Mesothelial cell of epicardium (in vitro differentiated cells): ENCODE results near the gene SEC61G. TPM values are rescaled to one million over a fixed set of nuclear protein-coding genes. Genes with fewer than 3 reads are reported as not detected.

Source experiments
- DNase-seq, 2 experiments: peaks; one replicate each; pipeline ENCODE4 v3.0.0; 2021; ENCODE audit warnings: low spot score in 2 of 2; ENCODE audit not compliant: unreplicated experiment in 2 of 2
- H3K27ac Mint-ChIP-seq: 2 replicates; pipeline ENCODE4 v1.8.0; 2021; ENCODE audit warnings: mixed read lengths
- H3K27me3 Mint-ChIP-seq: 2 replicates; pipeline ENCODE4 v1.8.0; 2021; ENCODE audit warnings: low read depth, mixed read lengths
- H3K36me3 Mint-ChIP-seq: 2 replicates; pipeline ENCODE4 v1.8.0; 2021; ENCODE audit warnings: mixed read lengths
- H3K4me1 Mint-ChIP-seq: 2 replicates; pipeline ENCODE4 v1.8.0; 2021; ENCODE audit warnings: mixed read lengths
- H3K4me3 Mint-ChIP-seq: 2 replicates; pipeline ENCODE4 v1.8.0; 2021; ENCODE audit warnings: mild to moderate bottlenecking, moderate library complexity, mixed read lengths
- H3K9me3 Mint-ChIP-seq: 2 replicates; pipeline ENCODE4 v1.8.0; 2021; ENCODE audit warnings: mixed read lengths
- CTCF ChIP-seq: fragments of 200-600 bp; sonication (generic); IDR thresholded peaks from one replicate; pipeline ENCODE4 v1.5.0; 2021; ENCODE audit warnings: antibody characterized with exemption; ENCODE audit not compliant: unreplicated experiment
- total RNA-seq: library from RNA; stranded (reverse); gene quantifications from 3 replicates; pipeline ENCODE4 v1.2.1, GENCODE V29; 2021

SEC61G gene
- total RNA-seq, 1 donor from 2014 or later, result 106 TPM

DNA sequence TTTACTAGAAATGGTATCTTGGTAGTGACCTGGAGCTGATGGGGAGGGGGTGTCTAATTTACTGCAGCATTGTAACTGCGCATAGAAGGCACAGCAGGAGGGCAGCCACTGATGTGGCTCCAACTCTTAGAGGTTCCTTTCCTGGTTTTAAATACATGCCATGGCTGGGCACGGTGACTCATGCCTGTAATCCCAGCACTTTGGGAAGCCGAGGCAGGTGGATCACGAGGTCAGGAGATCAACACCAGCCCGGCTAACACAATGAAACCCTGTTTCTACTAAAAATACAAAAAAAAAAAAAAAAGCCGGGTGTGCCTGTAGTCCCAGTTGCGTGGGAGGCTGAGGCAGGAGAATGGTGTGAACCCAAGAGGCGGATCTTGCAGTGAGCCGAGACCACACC lies 19.2 kb upstream of the SEC61G start:
- Mint-ChIP-seq H3K4me1 (no peaks in the 10 kb centered on the region), H3K9me3 (peaks cover 7% of the 10 kb centered on the region), H3K27ac (no peak overlapping the region), H3K4me3 (no peak overlapping the region), H3K36me3 (no peaks in the 10 kb centered on the region), H3K27me3 (peaks cover 6% of the 10 kb centered on the region)
- DNase-seq, result no peak
- TF ChIP-seq CTCF, result no peak

DNA sequence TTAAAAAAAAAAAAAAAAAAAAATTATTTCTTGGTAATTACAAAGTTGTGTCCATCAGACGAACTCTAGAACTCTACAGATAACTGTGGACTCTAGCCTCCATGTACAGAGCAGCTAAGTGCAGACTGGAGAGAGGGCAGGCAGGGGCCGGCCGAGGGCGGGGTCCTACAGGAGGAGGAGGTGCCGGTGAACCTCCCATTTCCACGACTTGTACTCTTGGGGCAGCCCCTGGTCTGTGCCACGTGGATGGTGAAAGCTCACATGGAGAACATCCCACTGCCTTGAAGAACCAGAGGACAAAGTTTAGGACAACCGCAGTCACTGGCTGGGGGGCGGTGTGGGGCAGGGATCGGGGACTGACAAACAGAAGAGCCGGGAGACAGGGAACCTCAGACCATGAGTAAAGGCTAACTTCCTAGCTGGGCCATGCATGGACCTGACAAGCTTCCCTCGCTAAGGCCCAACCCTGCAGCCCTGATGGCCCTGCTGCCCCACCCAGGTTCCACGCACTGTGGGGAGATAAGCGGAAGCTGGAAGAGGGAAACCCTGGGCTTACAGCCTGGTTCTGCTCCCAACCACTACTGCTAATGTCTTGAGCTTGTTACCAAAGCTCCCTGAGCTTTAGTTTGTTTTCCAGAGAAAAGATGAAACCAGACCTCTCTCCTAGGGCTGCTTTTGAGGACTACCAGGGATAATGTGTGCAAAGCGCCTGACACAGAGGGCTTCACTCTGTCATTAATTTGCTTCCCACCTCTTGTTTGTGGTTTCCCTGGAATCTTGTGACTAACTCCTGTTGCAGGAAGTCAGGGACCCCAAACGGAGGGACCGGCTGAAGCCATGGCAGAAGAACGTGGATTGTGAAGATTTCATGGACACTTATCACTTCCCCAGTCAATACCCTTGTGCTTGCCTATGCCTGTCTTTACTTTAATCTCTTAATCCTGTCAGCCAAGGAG lies 16.1 kb upstream of the SEC61G start:
- peaks cover 16% of the 10 kb centered on the region for H3K27me3 Mint-ChIP-seq

GRCh38 chr7:54773472-54774399 lies 14.7 kb upstream of the SEC61G start:
- Mint-ChIP-seq H3K9me3 (peaks cover 7% of the 10 kb centered on the region), H3K4me1 (no peaks in the 10 kb centered on the region), H3K36me3 (no peaks in the 10 kb centered on the region), H3K27ac (peak overlapping the region; percentile 69), H3K27me3 (peaks cover 29% of the 10 kb centered on the region), H3K4me3 (peak overlapping the region; percentile 67)
- TF ChIP-seq CTCF, result peak; percentile 79
- DNase-seq, result peak; percentile 58 to 82

More for the DNA sequence above, 16.1 kb upstream of the SEC61G start:
- Mint-ChIP-seq H3K4me3 (no peak overlapping the region), H3K9me3 (peaks cover 7% of the 10 kb centered on the region), H3K36me3 (no peaks in the 10 kb centered on the region), H3K4me1 (no peaks in the 10 kb centered on the region), H3K27ac (no peak overlapping the region)
- TF ChIP-seq CTCF, result no peak
- DNase-seq, result no peak

DNA sequence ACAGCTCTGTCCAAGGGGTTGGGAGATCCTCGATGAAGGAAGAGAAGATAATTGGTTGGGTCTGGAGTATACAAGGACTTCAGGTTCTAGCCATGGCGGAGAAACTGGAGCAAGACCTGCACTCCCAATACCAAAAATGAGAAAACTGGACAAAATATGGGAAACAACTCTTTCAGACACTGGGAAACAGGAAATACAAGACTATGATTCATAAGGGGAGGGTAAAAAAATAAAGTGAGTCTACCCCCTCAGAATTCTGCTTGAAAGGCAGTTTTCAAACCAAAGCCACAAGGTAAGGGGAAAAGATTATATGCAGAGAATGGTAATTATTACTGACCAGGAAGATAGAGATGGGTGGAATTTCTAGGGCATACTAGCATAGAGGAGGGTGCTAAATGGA lies 10.2 kb upstream of the SEC61G start:
- peaks cover 37% of the 10 kb centered on the region for H3K27me3 Mint-ChIP-seq
- DNase-seq, result no peak
- H3K36me3 Mint-ChIP-seq, result no peaks in the 10 kb centered on the region
- TF ChIP-seq CTCF, result no peak
- H3K4me1 Mint-ChIP-seq, result no peaks in the 10 kb centered on the region
- no peak overlapping the region for H3K27ac Mint-ChIP-seq
- no peak overlapping the region for H3K4me3 Mint-ChIP-seq
- H3K9me3 Mint-ChIP-seq, result no peaks in the 10 kb centered on the region

DNA sequence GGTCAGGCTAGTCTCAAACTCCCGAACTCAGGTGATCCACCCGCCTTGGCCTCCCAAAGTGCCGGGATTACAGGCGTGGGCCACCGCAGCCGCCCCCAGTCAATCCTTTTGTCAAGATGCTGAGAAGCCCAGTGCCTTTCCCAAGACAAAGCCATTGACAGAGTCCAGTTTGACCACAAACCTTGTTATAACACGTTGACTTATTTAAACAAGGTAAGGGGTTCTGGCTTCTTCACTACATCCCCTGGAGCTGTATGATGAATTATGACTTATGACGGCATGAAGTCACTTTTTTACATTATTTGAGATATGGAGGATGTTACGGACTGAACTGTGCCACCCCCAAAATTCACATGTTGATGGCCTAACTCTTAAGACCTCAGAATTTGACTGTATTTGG lies 5.8 kb upstream of the SEC61G start:
- no peak overlapping the region for H3K4me3 Mint-ChIP-seq
- H3K27me3 Mint-ChIP-seq, result peaks cover 32% of the 10 kb centered on the region
- peaks cover 5% of the 10 kb centered on the region for H3K4me1 Mint-ChIP-seq
- TF ChIP-seq CTCF, result no peak
- H3K36me3 Mint-ChIP-seq, result no peaks in the 10 kb centered on the region
- no peaks in the 10 kb centered on the region for H3K9me3 Mint-ChIP-seq
- no peak for DNase-seq
- H3K27ac Mint-ChIP-seq, result no peak overlapping the region
